Stimulated activated CD4-positive, alpha-beta T cell treated with anti-CD3 and anti-CD28 coated beads, TNF-alpha, amount 100 ng/mL, for 24 hours (primary cell): ENCODE data around the gene C9orf50.

Experiments used
- DNase-seq, 3 experiments: peaks; one replicate each; pipeline ENCODE4 v3.0.0-alpha.2; 2020; ENCODE audit warnings: low read depth in 3 of 3

C9orf50 gene

GRCh38 chr9:129631674-129632129 lies 10.8 kb upstream of the C9orf50 start:
- no peak for DNase-seq

- no peak for DNase-seq
Measured at GRCh38 chr9:129630967-129631673, 10.2 kb upstream of the C9orf50 start.

- no peak for DNase-seq
Measured at GRCh38 chr9:129629251-129629820, 8.4 kb upstream of the C9orf50 start.

GRCh38 chr9:129628709-129629108 lies 7.8 kb upstream of the C9orf50 start:
- DNase-seq, result no peak

GRCh38 chr9:129627556-129628440 lies 6.9 kb upstream of the C9orf50 start:
- DNase-seq, result no peak

- no peak for DNase-seq
Measured at GRCh38 chr9:129626625-129627284, 5.9 kb upstream of the C9orf50 start.

- DNase-seq, result peak; percentile 83 to 85 (median 85)
Measured at GRCh38 chr9:129626079-129626624, 5.3 kb upstream of the C9orf50 start, which contains the start of gene NTMT1. NTMT1 (plus strand) TSS chr9:129626163; CDS start chr9:129632704, 6,541 bp downstream.

- no peak for DNase-seq
Measured at GRCh38 chr9:129624947-129625346, 4.0 kb upstream of the C9orf50 start.

GRCh38 chr9:129624168-129624759 lies 3.4 kb upstream of the C9orf50 start:
- peak; percentile 49 to 79 (median 59) for DNase-seq

GRCh38 chr9:129623331-129623730 lies 2.4 kb upstream of the C9orf50 start:
- DNase-seq, result no peak

GRCh38 chr9:129619787-129620668 lies 873 bp downstream of the C9orf50 start:
- DNase-seq, result no peak

GRCh38 chr9:129617167-129617566 lies 3.7 kb downstream of the C9orf50 start:
- no peak for DNase-seq

GRCh38 chr9:129615407-129616285 lies 5.3 kb downstream of the C9orf50 start:
- DNase-seq, result no peak

- no peak for DNase-seq
Measured at GRCh38 chr9:129614932-129615331, 6.0 kb downstream of the C9orf50 start.

GRCh38 chr9:129613520-129614175 lies 7.3 kb downstream of the C9orf50 start:
- no peak for DNase-seq

- no peak for DNase-seq
Measured at GRCh38 chr9:129612815-129613519, 7.9 kb downstream of the C9orf50 start.

- no peak for DNase-seq
Measured at GRCh38 chr9:129612123-129612522, 8.8 kb downstream of the C9orf50 start.

GRCh38 chr9:129611307-129611800 lies 9.5 kb downstream of the C9orf50 start:
- DNase-seq, result no peak
